Prostate gland (tissue), 2 donors: ENCODE measurements around the gene WDR18. TPM values are rescaled to one million over a fixed set of nuclear protein-coding genes. Genes with fewer than 3 reads are reported as not detected.

Experiments used
- DNase-seq: peaks from one replicate; pipeline ENCODE4 v3.0.0-alpha.2; 2019; ENCODE audit warnings: low spot score
- H3K27ac ChIP-seq, 2 donors: fragments of 200-600 bp; sonication (generic); 2 replicates each; pipeline ENCODE4 v1.5.1; 2017 to 2019
- H3K27me3 ChIP-seq: fragments of 200-600 bp; sonication (generic); replicated peaks from 2 replicates; pipeline ENCODE4 v1.5.1; 2019; ENCODE audit not compliant: insufficient read depth
- H3K36me3 ChIP-seq, 2 donors: fragments of 200-600 bp; sonication (generic); 1 replicate in 1 of 2; 2 replicates in 1 of 2; pipeline versions ENCODE4 v1.5.1 to v1.8.1; 2017 to 2019
- H3K4me1 ChIP-seq: fragments of 200-600 bp; sonication (generic); replicated peaks from 2 replicates; pipeline ENCODE4 v1.5.1; 2019
- H3K4me3 ChIP-seq, 2 donors: fragments of 200-600 bp; sonication (generic); 2 replicates each; pipeline ENCODE4 v1.5.1; 2017 to 2019
- H3K9me3 ChIP-seq: fragments of 200-600 bp; sonication (generic); 2 replicates; pipeline ENCODE4 v1.5.1; 2017
- CTCF ChIP-seq, 4 experiments: fragments of 200-600 bp in 2 of 4; fragments of 450-650 bp in 2 of 4; sonication (generic) in 2 of 4; IDR thresholded peaks; 1 replicate in 3 of 4; 2 replicates in 1 of 4; pipeline ENCODE4 v1.5.1; 2016 to 2019; ENCODE audit warnings: antibody characterized with exemption in 4 of 4, mild to moderate bottlenecking in 2 of 4, moderate library complexity in 2 of 4
- POLR2A ChIP-seq: fragments of 450-650 bp; IDR thresholded peaks from one replicate; pipeline ENCODE4 v1.6.1; 2016; ENCODE audit warnings: antibody characterized with exemption, mild to moderate bottlenecking
- POLR2AphosphoS5 ChIP-seq: sonication (generic); formaldehyde crosslinking; IDR thresholded peaks from one replicate; pipeline ENCODE4 v1.6.1; 2017; ENCODE audit warnings: antibody characterized with exemption
- WGBS: methylation state at CpG from one replicate; pipeline ENCODE4 v1.1.5; 2018; 5-methylcytosine and 5-hydroxymethylcytosine counted together
- intact Hi-C: fragments of 100-400 bp; cut with DNase I; formaldehyde crosslinking; loops from one replicate; pipeline ENCODE4 v1.14.2; 2022
- total RNA-seq, 2 donors: library from RNA; depleted of rRNA; stranded (reverse); fragments of >200 nt; gene quantifications; one replicate each; pipeline ENCODE4 v1.1.0, GENCODE V29; 2016

The WDR18 gene
- total RNA-seq, 2 donors from 2014 or later, result 35.0 to 94.8 TPM

GRCh38 chr19:938233-938923 lies 45.8 kb upstream of the WDR18 start:
- no peak for DNase-seq
- 95% methylated on average over 23 of the region's 23 CpGs for WGBS
- Histone ChIP-seq H3K9me3 (no peaks in the 10 kb centered on the region), H3K27me3 (no peaks in the 10 kb centered on the region), H3K36me3 (no peaks in the 10 kb centered on the region), H3K27ac (no peak overlapping the region), H3K4me1 (peaks cover 21% of the 10 kb centered on the region), H3K4me3 (no peak overlapping the region)
- TF ChIP-seq POLR2AphosphoS5 (no peak), CTCF (IDR thresholded peaks at IDR 0.05) (no peak), POLR2A (no peak)
- intact Hi-C loops, result no loop called here

GRCh38 chr19:939439-939838 lies 44.7 kb upstream of the WDR18 start:
- no peak for TF ChIP-seq POLR2AphosphoS5
- TF ChIP-seq CTCF (IDR thresholded peaks at IDR 0.05), result no peak

GRCh38 chr19:939922-940321 lies 44.2 kb upstream of the WDR18 start:
- Histone ChIP-seq H3K36me3 (no peaks in the 10 kb centered on the region), H3K4me3 (no peak overlapping the region), H3K4me1 (peaks cover 9% of the 10 kb centered on the region), H3K27ac (peak overlapping the region in 1 of 2 donors; percentile 77), H3K9me3 (no peaks in the 10 kb centered on the region), H3K27me3 (no peaks in the 10 kb centered on the region)
- intact Hi-C loops, result no loop called here
- no peak for DNase-seq
- 93% methylated on average over 7 of the region's 7 CpGs for WGBS
- TF ChIP-seq POLR2AphosphoS5, result no peak
- no peak for TF ChIP-seq CTCF (IDR thresholded peaks at IDR 0.05)
- no peak for TF ChIP-seq POLR2A

More at GRCh38 chr19:939439-939838, 44.7 kb upstream of the WDR18 start:
- no peak for DNase-seq
- Histone ChIP-seq H3K27ac (no peak overlapping the region), H3K9me3 (no peaks in the 10 kb centered on the region), H3K36me3 (no peaks in the 10 kb centered on the region), H3K4me1 (peaks cover 12% of the 10 kb centered on the region), H3K27me3 (no peaks in the 10 kb centered on the region), H3K4me3 (no peak overlapping the region)
- 94% methylated on average over 22 of the region's 22 CpGs for WGBS
- intact Hi-C loops, result no loop called here

- DNase-seq, result peak; percentile 54
- intact Hi-C loops, result no loop called here
- Histone ChIP-seq H3K27me3 (no peaks in the 10 kb centered on the region), H3K4me1 (peaks cover 3% of the 10 kb centered on the region), H3K36me3 (no peaks in the 10 kb centered on the region), H3K4me3 (peak overlapping the region; percentile 24 to 27), H3K9me3 (no peaks in the 10 kb centered on the region), H3K27ac (peak overlapping the region; percentile 63 to 77)
- WGBS, result 10% methylated on average over 31 of the region's 64 CpGs
- TF ChIP-seq POLR2AphosphoS5 (peak; percentile 35), POLR2A (no peak), CTCF (IDR thresholded peaks at IDR 0.05) (no peak)
Observed at GRCh38 chr19:940591-941291, 43.4 kb upstream of the WDR18 start.
